Right ventricle myocardium superior (tissue), 1 donor: ENCODE results near the gene IL5RA. TPM values are rescaled to one million over a fixed set of nuclear protein-coding genes. Genes with fewer than 3 reads are reported as not detected.

Experiments
- ATAC-seq: fragments of 200-7000 bp; cut with Tn5 transposase; one replicate; pipeline ENCODE4 v1.9.1; 2020; ENCODE audit warnings: mild to moderate bottlenecking; ENCODE audit not compliant: poor library complexity
- DNase-seq: peaks from one replicate; pipeline ENCODE4 v3.0.0-alpha.2; 2020
- intact Hi-C: fragments of 100-400 bp; cut with DNase I; formaldehyde crosslinking; loops from one replicate; pipeline ENCODE4 v1.11.2; 2022
- total RNA-seq: library from RNA; stranded (reverse); fragmentation: NEBNext Ultra II Directional; extraction: Animal tissue kit (Norgen Biotek cat#: 25700); gene quantifications from one replicate; pipeline ENCODE4 v1.2.1, GENCODE V29; 2021
- donor health status: DM: no; HTN: yes; CAD: no; lungs with severe emphysema.

IL5RA gene
- total RNA-seq, 1 donor from 2014 or later, result 1.0 TPM

DNA sequence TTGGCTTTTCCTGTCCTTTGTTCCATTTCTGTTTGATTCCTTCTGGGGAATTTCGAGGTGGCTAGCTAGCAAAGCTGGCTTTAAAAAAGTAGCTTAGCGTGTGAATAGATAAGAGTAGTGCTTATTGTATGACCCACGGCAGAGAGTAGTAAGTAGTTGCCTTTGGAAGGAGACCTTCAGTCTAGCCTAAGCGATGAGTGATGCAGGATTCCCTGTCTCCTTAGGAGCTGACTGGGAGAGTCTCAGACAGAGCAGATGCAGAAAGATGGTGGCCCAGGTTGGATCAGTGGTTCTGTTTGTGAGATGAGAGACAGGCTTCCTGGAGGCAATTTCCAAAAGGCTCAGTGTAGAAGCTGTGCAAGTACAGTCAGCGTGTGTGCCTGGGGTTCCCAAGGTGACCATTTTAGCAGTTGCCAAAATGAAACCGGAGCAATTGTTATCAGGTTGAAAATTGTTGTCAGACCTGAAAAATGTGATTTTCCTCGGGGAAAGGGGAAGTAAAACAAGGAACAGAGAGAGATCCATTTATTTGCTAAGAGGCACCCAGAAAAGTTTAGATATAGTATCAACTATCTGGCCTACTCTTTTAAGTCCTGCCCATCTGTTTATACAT lies 681 bp upstream of the IL5RA start:
- DNase-seq, result no peak
- peak; percentile 32 for ATAC-seq
- intact Hi-C loops, result no loop called here

DNA sequence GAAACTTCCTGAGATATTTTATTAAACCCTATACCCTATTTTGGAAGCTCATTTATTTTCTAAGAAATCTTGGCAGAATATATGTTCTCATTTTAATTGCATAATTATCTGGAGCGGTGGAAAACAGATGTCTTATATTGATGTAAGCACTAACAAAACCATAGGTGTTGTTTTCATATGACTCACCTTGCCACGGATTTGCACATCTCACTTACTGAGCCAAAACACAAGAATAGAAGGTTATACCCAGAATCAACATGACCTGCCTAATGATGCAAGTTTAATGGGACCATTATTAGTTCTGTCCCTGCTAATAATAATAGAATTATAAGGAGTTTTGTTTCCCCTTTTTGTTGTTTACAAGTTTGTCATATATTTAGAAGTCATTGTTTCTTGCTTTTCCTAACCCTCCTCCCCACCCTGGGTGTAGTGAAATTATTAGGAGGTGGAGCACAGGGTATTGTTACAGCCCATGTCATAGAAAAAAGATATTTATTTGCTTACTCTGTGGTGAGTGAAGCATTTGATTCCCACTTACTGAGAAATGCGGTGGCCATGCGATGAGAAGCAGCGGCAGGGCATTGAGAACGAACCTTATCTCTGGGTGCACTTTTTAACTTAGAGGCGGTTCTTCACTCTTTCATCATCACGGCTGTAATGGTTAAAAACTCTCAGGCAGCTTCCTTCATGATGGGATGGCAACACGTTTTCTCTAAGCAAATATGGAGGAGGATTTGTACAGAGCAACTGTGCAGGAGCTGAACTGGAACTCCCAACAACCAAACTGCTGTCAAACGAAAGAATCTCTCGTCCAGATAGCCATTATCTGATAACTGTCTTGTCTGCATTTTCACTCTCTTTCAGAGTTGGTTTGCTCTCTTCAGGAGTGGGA lies 521 bp downstream of the IL5RA start:
- DNase-seq (no peak), ATAC-seq (peak; percentile 45)
- intact Hi-C loops, result no loop called here

DNA sequence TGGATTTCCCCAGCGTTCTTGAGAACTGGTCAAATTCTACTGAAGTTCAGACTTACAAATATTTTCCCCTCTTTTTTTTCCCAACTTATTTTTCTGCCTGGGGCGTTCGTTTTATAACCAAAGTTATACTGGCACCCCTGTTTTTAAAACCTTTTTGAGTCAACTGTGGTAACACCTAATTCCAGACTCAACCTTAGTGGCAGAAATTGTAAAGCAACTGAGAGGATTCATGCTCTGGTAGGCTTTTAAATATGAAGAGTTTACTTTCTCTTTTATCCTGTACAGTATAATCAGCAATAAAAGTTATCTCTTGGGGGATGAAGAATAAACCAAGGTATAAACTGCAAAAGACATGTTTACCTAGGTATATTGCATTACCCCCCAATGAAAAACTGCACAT lies 2.3 kb downstream of the IL5RA start:
- DNase-seq (no peak), ATAC-seq (no peak)
- intact Hi-C loops, result no loop called here

DNA sequence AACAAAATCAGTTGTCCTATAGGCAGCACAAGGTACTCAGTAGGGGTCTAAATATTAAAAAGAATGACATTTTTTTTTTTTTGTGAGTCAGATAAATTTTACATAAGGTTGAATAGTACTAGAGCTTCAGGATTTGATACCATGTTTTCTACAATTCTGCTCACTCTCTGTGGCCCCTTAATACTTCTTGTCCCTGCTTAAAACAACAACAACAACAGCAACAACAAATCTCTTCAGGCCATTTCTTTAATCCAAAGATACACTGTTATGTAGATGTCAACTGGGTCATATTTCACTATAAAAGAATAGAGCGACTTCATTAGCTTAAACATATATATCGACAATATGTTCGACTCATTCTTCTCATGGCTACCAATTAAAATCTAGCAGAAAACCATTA lies 3.0 kb downstream of the IL5RA start:
- ATAC-seq, result no peak
- no peak for DNase-seq
- intact Hi-C loops, result no loop called here

DNA sequence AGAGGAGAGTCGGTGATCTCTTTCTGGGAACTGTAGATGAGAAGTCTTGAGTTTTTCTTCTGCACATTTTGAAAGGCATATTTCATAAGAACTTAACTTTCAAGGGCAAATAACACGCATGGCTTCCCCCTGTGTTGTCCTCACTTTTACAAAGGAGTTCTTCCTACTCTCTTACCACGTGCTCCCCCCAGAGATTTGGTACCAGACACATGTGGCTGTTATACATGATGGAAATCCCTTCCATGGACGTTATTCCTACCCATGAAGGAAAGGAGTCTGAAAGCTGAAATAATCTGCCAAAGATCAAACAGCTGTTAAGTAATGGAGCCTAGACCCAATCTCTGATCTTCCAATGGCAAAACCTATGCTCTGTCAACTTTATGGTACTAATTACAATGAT lies 4.4 kb downstream of the IL5RA start:
- intact Hi-C loops, result no loop called here
- no peak for DNase-seq

DNA sequence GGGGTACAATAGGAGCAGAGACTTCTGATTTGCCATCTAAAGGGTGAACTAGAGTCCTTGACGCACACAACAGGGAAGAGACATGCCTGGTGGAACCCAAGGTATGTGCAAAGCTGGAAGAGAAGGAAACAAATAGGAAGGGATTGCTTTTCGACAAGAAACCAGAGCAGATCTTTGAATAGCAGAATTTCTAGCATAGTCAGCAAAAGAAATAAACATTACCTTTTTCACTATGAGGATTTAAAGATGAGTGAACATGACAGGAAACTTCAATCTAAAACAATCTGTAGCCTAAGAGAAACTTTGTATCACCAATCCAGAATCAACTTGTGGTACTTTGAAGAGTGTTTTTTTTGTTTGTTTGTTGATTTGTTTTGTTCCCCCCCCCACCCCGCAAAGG lies 4.9 kb downstream of the IL5RA start:
- DNase-seq (no peak), ATAC-seq (no peak)
- intact Hi-C loops, result no loop called here

More for the DNA sequence above, 4.4 kb downstream of the IL5RA start:
- ATAC-seq, result no peak

DNA sequence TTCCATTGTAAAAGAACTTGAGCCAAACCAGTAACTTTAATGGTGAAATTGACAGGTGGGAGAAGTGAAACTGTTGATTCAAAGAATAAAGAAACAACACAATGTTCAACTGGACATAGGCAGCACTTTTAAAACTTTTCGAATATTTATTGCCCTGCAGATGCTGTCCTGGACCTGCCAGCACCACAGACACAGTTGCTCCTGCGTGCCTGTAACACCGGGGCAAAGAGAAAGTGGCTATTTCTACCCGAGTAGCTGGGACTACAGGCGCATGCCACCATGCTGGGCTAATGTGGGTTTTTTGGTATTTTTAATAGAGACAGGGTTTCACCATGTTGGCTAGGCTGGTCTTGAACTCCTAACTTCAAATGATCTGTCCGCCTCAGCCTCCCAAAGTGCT lies 7.4 kb downstream of the IL5RA start:
- no peak for ATAC-seq
- DNase-seq, result no peak
- intact Hi-C loops, result no loop called here

DNA sequence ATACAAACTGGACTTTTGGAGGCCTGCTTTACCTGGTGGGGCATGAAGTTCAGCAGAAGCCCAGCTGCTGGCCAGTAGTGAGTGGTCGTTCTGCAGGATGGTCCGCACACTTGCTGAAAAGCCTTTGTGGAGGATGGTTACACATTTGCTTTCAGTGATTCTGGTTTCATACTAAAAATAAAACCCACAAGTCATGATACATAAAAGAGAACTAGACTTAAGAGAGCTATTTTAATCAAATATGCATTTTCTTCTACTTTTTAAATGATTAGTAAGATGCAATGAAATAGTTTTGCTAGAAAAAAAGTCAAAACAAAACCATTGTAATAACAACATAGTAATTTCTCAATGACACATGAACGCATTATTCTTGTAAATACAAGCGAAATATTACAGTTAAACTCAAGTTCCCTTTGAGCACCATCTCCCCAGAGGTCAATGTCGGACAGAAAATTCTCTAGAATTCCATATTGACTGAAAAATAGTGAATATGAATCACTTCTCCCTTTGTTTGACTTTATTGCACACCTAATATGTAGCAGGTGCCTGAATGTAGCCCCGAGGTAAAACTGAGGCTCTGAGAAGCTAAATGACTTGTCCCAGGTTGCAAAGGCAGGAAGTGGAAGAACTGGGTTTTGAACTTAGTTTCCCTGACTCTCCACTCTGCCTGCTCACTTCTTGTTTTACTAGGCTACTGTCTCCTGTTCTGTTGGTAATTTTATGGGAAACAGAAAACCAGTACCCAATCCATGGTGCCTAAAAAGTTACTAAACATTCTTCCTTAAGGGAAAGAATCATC lies 8.3 kb downstream of the IL5RA start:
- DNase-seq, result no peak
- intact Hi-C loops, result no loop called here

DNA sequence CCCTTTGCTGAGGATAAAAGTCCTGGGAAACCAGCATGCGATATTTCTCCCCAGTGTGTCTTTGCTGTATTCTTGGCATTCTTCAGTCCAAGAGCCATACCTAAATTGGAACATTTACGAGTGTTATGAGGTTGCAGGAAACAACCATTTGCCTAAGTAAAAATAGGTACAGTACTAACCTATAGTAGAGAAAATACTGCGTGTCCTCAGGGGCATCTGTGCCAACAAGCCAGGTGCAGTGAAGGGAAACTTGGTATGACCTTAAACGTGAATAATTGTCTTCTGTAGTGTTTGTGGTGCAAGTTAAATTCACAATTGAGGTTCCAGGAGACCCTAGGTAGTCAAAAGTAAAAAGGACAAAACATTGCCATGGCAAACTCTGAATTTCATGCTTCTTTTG lies 12.2 kb downstream of the IL5RA start:
- ATAC-seq (no peak), DNase-seq (no peak)
- intact Hi-C loops, result no loop called here

More for the DNA sequence above, 8.3 kb downstream of the IL5RA start:
- no peak for ATAC-seq

DNA sequence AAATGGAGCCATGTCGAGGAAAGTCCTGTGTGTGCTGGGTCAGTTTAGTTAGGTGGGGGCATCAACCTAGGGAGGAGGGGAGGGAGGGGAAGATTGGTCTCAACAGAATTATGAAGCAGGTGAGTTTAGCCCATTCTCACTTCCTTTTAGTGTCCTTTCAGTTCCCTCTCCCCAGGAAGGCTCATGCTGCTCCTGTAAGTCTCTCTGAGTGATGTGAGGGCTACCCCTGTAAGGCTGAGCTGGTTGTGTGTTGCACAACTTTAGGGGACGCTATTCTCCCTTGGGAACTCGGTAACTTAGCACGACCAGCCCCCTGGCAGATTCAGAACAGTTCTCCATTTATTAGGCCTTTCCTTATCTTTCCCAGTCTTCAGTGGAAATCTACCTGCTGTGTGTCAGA lies 21.2 kb downstream of the IL5RA start:
- DNase-seq (no peak), ATAC-seq (no peak)
- intact Hi-C loops, result no loop called here

DNA sequence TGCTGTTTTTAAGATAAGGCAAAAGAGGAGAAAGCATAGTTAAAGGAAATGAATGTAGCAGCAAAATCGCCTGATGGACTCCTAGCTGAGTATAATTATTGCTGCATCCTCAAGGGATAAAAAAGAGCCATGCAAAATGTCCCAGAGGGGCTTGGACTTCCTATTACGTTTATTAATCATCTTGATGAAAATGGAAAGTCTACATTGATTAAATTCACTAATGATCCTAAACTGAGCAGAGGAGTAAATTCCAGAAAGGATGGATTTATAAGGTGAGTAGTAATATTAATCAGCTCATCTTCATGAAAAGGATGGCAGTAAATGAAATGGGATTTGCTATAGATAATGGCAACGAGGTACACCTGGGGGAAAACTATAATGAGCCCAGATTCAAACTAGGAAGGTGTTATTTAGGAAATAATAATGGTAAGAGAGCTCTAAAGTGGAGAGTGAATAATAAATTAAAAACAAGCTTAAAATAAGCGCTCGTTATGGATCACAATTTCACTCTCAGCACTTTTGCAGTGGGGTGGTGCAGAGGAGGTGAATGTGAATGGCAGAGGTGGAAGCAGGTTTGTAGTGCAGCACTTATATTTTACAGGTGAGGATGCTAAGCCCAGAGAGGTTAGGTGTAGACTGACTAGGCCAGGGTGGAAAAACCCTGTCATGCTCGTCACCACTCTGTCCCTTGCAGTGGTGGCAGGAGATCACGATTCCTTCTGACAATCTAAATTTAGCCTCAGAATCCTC lies 22.3 kb downstream of the IL5RA start:
- intact Hi-C loops, result no loop called here
- DNase-seq (no peak), ATAC-seq (no peak)

DNA sequence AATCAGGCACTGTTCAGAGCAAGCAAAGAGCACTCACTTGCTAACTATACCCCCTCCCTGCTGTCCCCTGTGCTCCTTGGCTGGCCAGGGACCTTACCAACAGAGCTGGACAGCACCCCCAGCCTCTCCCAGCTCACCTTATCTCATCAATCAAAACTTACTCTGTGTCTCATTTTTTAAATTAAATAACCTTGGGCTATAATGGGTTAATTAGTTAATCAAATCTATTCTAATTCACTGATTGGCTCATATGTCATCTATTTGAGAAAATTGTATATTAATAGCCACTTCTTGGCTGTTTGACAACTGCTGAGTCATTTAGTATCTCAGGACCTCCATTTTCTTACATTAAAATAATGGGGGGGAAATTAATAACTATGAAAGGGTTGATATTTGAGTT lies 22.9 kb downstream of the IL5RA start:
- ATAC-seq (no peak), DNase-seq (no peak)
- intact Hi-C loops, result no loop called here

DNA sequence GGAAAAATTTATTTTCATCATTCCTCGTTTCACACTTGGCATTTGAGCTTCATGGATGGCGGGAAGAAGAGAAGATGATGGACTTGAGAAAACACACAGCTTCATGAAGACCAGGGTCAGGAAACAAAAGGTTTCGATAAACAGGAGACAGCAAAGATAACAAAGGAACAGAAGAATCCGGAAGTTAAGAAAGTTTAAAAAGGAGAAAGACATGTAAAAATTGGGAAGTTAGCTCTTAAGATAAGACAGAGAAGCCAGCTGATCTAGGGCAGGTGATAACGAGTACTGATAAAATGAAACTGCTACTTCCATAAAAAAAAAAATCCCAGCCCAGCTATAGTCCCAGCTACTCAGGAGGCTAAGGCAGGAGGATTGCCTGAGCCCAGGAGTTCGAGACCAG lies 23.9 kb downstream of the IL5RA start:
- DNase-seq (no peak), ATAC-seq (no peak)
- intact Hi-C loops, result no loop called here

DNA sequence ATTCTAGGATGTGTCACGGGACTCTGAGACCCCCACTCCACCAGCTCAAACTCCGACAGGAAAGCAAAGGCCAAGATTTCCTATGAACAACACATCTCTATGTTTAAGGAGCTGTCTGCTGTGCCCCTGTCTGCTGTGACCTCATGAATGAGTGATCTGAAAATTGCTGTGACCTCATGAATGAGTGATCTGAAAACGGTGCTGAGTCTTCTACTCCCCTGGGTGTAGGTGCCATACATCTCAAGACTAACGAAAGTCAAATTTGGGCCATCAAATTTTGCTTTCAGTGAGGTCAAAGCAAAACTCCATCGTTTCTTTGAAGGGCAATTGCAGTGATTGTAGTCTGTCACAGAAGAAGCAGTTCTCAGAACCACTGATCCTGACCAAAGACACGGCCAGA lies 24.4 kb downstream of the IL5RA start:
- DNase-seq, result no peak
- intact Hi-C loops, result no loop called here
- no peak for ATAC-seq

DNA sequence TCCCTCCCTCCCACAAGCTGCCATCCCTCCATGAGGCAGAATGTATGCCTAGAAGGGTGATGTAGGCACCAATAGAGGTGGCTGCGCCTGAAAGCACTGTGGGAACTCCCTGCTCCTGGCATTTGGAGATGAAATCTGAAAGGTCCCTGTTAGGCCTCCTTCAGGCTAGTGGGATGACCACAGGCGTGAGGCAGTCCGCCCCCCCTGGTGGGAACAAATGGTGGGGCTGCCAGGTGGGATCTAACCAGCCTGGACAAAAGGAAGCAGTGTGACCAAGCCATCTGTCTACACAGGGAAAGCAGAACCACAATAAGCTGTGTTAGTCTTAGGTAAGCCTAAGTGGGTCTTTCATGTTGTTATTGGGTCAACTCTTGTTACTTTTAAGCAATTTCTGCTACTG lies 25.3 kb downstream of the IL5RA start:
- intact Hi-C loops, result no loop called here
- DNase-seq, result no peak
- no peak for ATAC-seq

DNA sequence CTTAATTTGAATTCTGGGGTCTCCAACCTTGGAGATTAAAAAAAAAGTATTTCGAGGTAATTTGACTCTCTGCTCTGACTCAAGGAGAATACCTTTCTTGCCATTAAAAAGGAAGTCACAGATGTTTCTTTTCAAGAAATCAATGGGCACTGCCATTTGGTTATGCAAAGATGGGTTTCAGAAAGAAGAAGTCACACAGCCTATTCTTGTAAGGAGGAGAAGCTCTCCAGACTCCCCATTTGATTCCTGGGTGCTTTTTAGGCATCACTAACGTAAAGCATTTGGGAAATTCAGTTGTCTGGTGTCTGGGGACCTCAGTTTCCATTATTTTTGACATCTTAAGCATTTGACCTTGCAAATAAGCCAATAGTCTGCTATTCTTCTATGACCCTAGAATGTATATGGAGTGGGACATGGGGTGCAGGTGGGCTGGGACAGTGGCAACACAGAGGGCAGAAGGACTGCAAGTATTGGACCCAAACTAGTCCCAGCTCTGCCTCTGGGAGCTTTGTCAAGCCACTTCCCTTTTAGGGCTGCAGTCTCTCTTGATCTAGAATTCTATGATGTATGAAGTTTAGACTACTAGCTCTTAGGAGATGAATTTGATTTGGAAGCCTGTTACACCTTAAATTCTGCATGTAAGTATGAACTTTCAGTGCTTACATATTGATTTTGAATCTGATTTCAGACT lies 27.8 kb downstream of the IL5RA start:
- DNase-seq, result no peak
- intact Hi-C loops, result no loop called here
- no peak for ATAC-seq

DNA sequence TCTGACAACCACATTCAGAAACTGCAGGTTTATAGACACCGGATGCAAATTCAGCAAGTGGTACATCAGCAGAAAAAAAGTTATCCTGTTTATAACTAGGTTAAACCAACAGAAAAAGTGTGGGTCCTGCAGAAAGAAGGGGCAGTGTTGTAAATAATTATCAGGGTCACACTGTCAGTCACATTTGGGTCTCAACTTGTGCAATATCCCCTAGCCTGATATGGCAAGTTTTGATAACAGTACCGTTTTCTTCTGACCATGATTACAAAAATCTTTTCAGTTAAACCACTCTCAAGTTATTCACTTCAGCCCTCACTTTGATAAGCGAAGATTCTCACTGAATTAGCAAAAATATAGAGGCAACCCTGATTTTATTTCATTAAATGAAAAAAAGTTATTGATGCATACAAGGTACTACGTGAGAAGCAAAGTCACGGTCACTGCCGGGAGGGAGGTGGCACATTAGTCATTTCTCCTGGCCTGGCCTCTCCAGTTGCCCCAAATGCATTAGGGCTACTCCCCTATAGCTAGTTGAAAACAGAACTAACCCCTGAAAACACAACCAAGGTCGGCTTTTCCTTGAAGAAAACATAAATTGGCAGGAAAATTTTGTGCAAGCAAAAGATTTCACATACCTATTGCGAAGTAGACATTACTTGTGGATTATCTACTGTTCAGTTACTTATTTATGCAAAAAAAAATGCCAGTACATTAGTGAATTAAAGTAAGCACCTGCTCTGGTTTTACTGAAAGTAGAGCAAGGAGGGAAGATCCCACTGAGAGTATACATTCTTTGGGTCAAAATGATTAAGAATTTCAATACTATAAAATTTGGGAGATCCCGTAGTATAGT lies 28.6 kb downstream of the IL5RA start:
- no peak for ATAC-seq
- no peak for DNase-seq
- intact Hi-C loops, result no loop called here

DNA sequence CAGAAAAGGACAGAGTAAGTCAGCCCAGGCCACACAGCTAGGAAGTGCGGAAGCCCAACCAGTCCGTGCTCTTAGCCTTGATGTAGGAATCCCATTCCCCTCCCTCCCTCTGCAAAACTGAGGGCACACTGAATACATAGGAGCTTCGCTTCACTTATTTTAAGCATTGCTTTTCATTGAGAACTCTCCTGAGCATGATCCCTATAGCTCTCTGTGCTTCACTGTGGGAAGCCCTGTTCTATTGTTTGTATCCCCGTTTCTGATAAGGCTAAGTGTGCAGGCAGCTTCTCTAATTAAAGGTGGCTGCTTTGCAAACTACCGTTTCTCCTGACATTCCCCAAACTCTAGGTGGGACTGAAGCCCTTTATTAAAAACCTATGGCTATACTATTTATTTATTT lies 29.9 kb downstream of the IL5RA start:
- intact Hi-C loops, result no loop called here
- DNase-seq (no peak), ATAC-seq (no peak)
